HG02588 (cell line): ENCODE measurements around the gene GGNBP2.
"Not testable (repeated sequence)": the region's sequence is repeated elsewhere in the genome, so short reads cannot be mapped to it uniquely, and the experiment has no call there.

Experiments
- ATAC-seq: cut with Tn5 transposase; IDR thresholded peaks from one replicate; pipeline ENCODE4 v1.9.1; 2021; ENCODE audit warnings: mild to moderate bottlenecking, moderate library complexity; ENCODE audit not compliant: unreplicated experiment

GGNBP2 gene

GRCh38 chr17:36544307-36545076 is at the start of gene GGNBP2:
Gene GGNBP2 (plus strand): TSS chr17:36544919. CDS start chr17:36545725, 806 bp downstream.
- peak; percentile 55 for ATAC-seq

GRCh38 chr17:36495076-36495578 is 49.6 kb upstream of the GGNBP2 start:
- ATAC-seq, result no peak

GRCh38 chr17:36496018-36496789 is 48.5 kb upstream of the GGNBP2 start:
- no peak for ATAC-seq

GRCh38 chr17:36498155-36498554 is 46.6 kb upstream of the GGNBP2 start:
- ATAC-seq, result no peak

- no peak for ATAC-seq
These were observed 46.0 kb upstream of the GGNBP2 start for GRCh38 chr17:36498560-36499300.

GRCh38 chr17:36500745-36501225 is 43.9 kb upstream of the GGNBP2 start:
- no peak for ATAC-seq

- no peak for ATAC-seq
These were observed 43.4 kb upstream of the GGNBP2 start for GRCh38 chr17:36501351-36501750.

- ATAC-seq, result no peak
These were observed 42.8 kb upstream of the GGNBP2 start for GRCh38 chr17:36501963-36502362.

GRCh38 chr17:36503456-36504155 is 41.1 kb upstream of the GGNBP2 start:
- no peak for ATAC-seq

- no peak for ATAC-seq
These were observed 40.6 kb upstream of the GGNBP2 start for GRCh38 chr17:36504156-36504545.

- no peak for ATAC-seq
These were observed 39.5 kb upstream of the GGNBP2 start for GRCh38 chr17:36505171-36505570.

GRCh38 chr17:36506249-36506826 is 38.4 kb upstream of the GGNBP2 start:
- no peak for ATAC-seq

GRCh38 chr17:36506831-36507230 is 37.9 kb upstream of the GGNBP2 start:
- no peak for ATAC-seq

- no peak for ATAC-seq
These were observed 37.5 kb upstream of the GGNBP2 start for GRCh38 chr17:36507266-36507665.

- ATAC-seq, result not testable (repeated sequence)
These were observed 36.3 kb upstream of the GGNBP2 start for GRCh38 chr17:36508439-36508838.

- ATAC-seq, result no peak
These were observed 35.3 kb upstream of the GGNBP2 start for GRCh38 chr17:36509272-36509985.

- ATAC-seq, result no peak
These were observed 34.1 kb upstream of the GGNBP2 start for GRCh38 chr17:36510636-36511035.

GRCh38 chr17:36511216-36511615 is 33.5 kb upstream of the GGNBP2 start:
- ATAC-seq, result no peak

- no peak for ATAC-seq
These were observed 32.1 kb upstream of the GGNBP2 start for GRCh38 chr17:36512641-36513040.

GRCh38 chr17:36514856-36515255 is 29.9 kb upstream of the GGNBP2 start:
- no peak for ATAC-seq
